Kasumi-1 (cell line): ENCODE results near the gene TRPM3.

Experiments used
- DNase-seq, 2 experiments: peaks; one replicate each; lab custom pipeline; 2025; lab: John Stamatoyannopoulos, UW

TRPM3 gene

GRCh38 chr9:70484232-70485130 is 636.9 kb downstream of the TRPM3 start:
- DNase-seq = peak; percentile 53 to 58

GRCh38 chr9:70481471-70481870 is 640.0 kb downstream of the TRPM3 start:
- DNase-seq = no peak

- DNase-seq = no peak
These were observed 640.9 kb downstream of the TRPM3 start for GRCh38 chr9:70480405-70480980.

GRCh38 chr9:70479880-70480291 is 641.5 kb downstream of the TRPM3 start:
- no peak for DNase-seq
